GM12878 (cell line): ENCODE data around the gene ANTXR2. TPM values are rescaled to one million over a fixed set of nuclear protein-coding genes. Genes with fewer than 3 reads are reported as not detected.

Experiments used
- ATAC-seq: fragments of 200-7000 bp; cut with Tn5 transposase; 3 replicates; pipeline ENCODE4 v1.9.1; 2020; ENCODE audit warnings: mild to moderate bottlenecking, moderate library complexity
- BruUV-seq: library from RNA; stranded (reverse); fragments of 400-500 nt; replicated peaks from 2 replicates; lab custom pipeline; 2021; lab: Mats Ljungman, UMichigan
- CTCF ChIA-PET: fragments of 300-600 bp; sonication (Branson Sonifier 250); formaldehyde crosslinking; extraction: SDS; loops from one replicate; lab custom pipeline; 2021; ENCODE audit warnings: inconsistent platforms; lab: Yijun Ruan, JAX
- POLR2A ChIA-PET: fragments of 350-600 bp; formaldehyde crosslinking; extraction: SDS; loops from one replicate; lab custom pipeline; 2021; ENCODE audit warnings: inconsistent platforms; lab: Charles Lee
- RAD21 ChIA-PET: fragments of 300-600 bp; sonication (Branson Sonifier 250); formaldehyde crosslinking; loops from one replicate; lab custom pipeline; 2023; ENCODE audit warnings: antibody characterized with exemption; ENCODE audit not compliant: unreplicated experiment; lab: Charles Lee
- SMC1A ChIA-PET: fragments of 300-600 bp; sonication (Branson Sonifier 250); formaldehyde crosslinking; loops from one replicate; lab custom pipeline; 2023; ENCODE audit not compliant: unreplicated experiment, uncharacterized antibody; lab: Charles Lee
- DNase-seq: peaks from one replicate; pipeline ENCODE4 v3.0.0-alpha.2; 2011; ENCODE audit warnings: low read depth, low spot score
- FAIRE-seq: peaks from 3 replicates; lab custom pipeline; 2011; peaks lifted over from hg19 to GRCh38; lab: Jason Lieb, UNC
- H2AFZ ChIP-seq: 2 replicates; pipeline ENCODE4 v1.6.0; 2011; ENCODE audit warnings: low read depth, low read length, control low read depth; ENCODE audit not compliant: control insufficient read depth
- H3K27ac ChIP-seq: 2 replicates; pipeline ENCODE4 v1.5.1; 2011; ENCODE audit warnings: control low read depth; ENCODE audit not compliant: control insufficient read depth, insufficient read depth
- H3K27me3 ChIP-seq, 2 experiments: replicated peaks in 1 of 2; 2 replicates each; pipeline versions ENCODE4 v1.6.0 to v1.6.1; 2011; ENCODE audit warnings: low read length in 1 of 2; ENCODE audit not compliant: control insufficient read depth in 2 of 2, insufficient read depth in 2 of 2
- H3K36me3 ChIP-seq, 2 experiments: 2 replicates each; pipeline ENCODE4 v1.5.1; 2011; ENCODE audit warnings: low read length in 1 of 2; ENCODE audit not compliant: control insufficient read depth in 2 of 2, insufficient read depth in 2 of 2
- H3K4me1 ChIP-seq: 2 replicates; pipeline ENCODE4 v1.6.1; 2011; ENCODE audit warnings: mild to moderate bottlenecking, low read length, moderate library complexity, mixed read lengths; ENCODE audit not compliant: control insufficient read depth, insufficient read depth
- H3K4me2 ChIP-seq: 2 replicates; pipeline ENCODE4 v1.6.0; 2011; ENCODE audit warnings: control low read depth; ENCODE audit not compliant: control insufficient read depth, insufficient read depth
- H3K4me3 ChIP-seq: fragments of 200-600 bp; sonication (generic); 2 replicates; pipeline ENCODE4 v1.5.1; 2016
- H3K79me2 ChIP-seq: 2 replicates; pipeline ENCODE4 v1.6.0; 2011; ENCODE audit warnings: low read length; ENCODE audit not compliant: control insufficient read depth, insufficient read depth
- H3K9ac ChIP-seq: 2 replicates; pipeline ENCODE4 v1.8.0; 2011; ENCODE audit warnings: low read length, control low read depth, mixed read lengths; ENCODE audit not compliant: control insufficient read depth, insufficient read depth
- H3K9me3 ChIP-seq: replicated peaks from 3 replicates; pipeline ENCODE4 v1.5.1; 2011; ENCODE audit warnings: mild to moderate bottlenecking, low read length; ENCODE audit not compliant: control insufficient read depth, insufficient read depth
- H4K20me1 ChIP-seq: 2 replicates; pipeline ENCODE4 v1.6.0; 2011; ENCODE audit not compliant: control insufficient read depth, insufficient read depth
- HDAC2 ChIP-seq: fragments of 200-600 bp; sonication (generic); IDR thresholded peaks from 2 replicates; pipeline ENCODE4 v1.6.1; 2017
- JUNB ChIP-seq: IDR thresholded peaks from 2 replicates; pipeline ENCODE4 v1.6.1; 2016; ENCODE audit warnings: antibody characterized with exemption, mild to moderate bottlenecking
- JUND ChIP-seq: IDR thresholded peaks from 2 replicates; pipeline ENCODE4 v1.6.1; 2012; ENCODE audit warnings: low read depth, mild to moderate bottlenecking, low read length, improper control_type of control experiment, moderate library complexity
- MEF2A ChIP-seq: IDR thresholded peaks from 2 replicates; pipeline ENCODE4 v1.6.1; 2011; ENCODE audit warnings: low read depth, mild to moderate bottlenecking, low read length, moderate library complexity; ENCODE audit not compliant: insufficient read depth
- MLLT1 ChIP-seq: fragments of 450-650 bp; IDR thresholded peaks from 2 replicates; pipeline ENCODE4 v1.6.1; 2016; ENCODE audit warnings: mild to moderate bottlenecking
- MTA2 ChIP-seq: fragments of 450-650 bp; IDR thresholded peaks from 2 replicates; pipeline ENCODE4 v1.6.1; 2016; ENCODE audit warnings: low read depth, mild to moderate bottlenecking, moderate library complexity
- NKRF ChIP-seq: fragments of 450-650 bp; conservative IDR thresholded peaks from 2 replicates; pipeline ENCODE4 v1.6.1; 2017; ENCODE audit warnings: mild to moderate bottlenecking, moderate library complexity
- POLR2AphosphoS2 ChIP-seq: IDR thresholded peaks from 2 replicates; pipeline ENCODE4 v1.6.1; 2011; ENCODE audit warnings: low read depth, mild to moderate bottlenecking, low read length, improper control_type of control experiment, moderate library complexity
- SIX5 ChIP-seq: IDR thresholded peaks from 2 replicates; pipeline ENCODE4 v1.6.1; 2011; ENCODE audit warnings: mild to moderate bottlenecking, low read depth, low read length, moderate library complexity; ENCODE audit not compliant: severe bottlenecking
- ZNF384 ChIP-seq: IDR thresholded peaks from 2 replicates; pipeline ENCODE4 v1.6.1; 2012; ENCODE audit warnings: low read depth, mild to moderate bottlenecking, low read length, improper control_type of control experiment, borderline replicate concordance
- ZSCAN29 ChIP-seq: fragments of 450-650 bp; IDR thresholded peaks from 2 replicates; pipeline ENCODE4 v1.6.1; 2017; ENCODE audit warnings: mild to moderate bottlenecking, moderate library complexity
- WGBS: methylation state at CpG from one replicate; pipeline ENCODE4 v1.1.6; 2016; ENCODE audit warnings: low lambda C conversion rate; ENCODE audit not compliant: insufficient replicate concordance, insufficient coverage; ENCODE audit errors: missing lambda C conversion rate; 5-methylcytosine and 5-hydroxymethylcytosine counted together
- in situ Hi-C: fragments of 300-500 bp; cut with MboI; formaldehyde crosslinking; loops from 9 replicates; pipeline ENCODE4 v1.14.3; 2018; ENCODE audit warnings: mixed read lengths
- intact Hi-C: fragments of 100-400 bp; cut with micrococcal nuclease; formaldehyde crosslinking; loops from one replicate; pipeline ENCODE4 v1.14.2; 2022; ENCODE audit not compliant: unreplicated experiment
- polyA plus RNA-seq, 11 experiments: library from polyadenylated mRNA; depleted of rRNA in 4 of 11; unstranded in 6 of 11; stranded (reverse) in 5 of 11; fragments of >200 nt; fragmentation: Nextera tagmentation in 4 of 11; fragmentation: Illumina TruSeq in 1 of 11; extraction: Ambion mirVana in 4 of 11; extraction: Trizol in 1 of 11; gene quantifications; 1 replicate in 1 of 11; 2 replicates in 10 of 11; pipeline versions ENCODE4 v1.2.1 to v1.2.3, GENCODE V29; 2011 to 2016; ENCODE audit warnings: inconsistent platforms in 2 of 11, missing spikeins in 2 of 11, low read depth in 1 of 11
- total RNA-seq, 4 experiments: library from RNA; depleted of rRNA in 3 of 4; stranded (reverse); fragments of >200 nt in 3 of 4; fragmentation: Illumina TruSeq in 1 of 4; extraction: Trizol in 1 of 4; gene quantifications; 2 replicates each; pipeline versions ENCODE4 v1.2.1 to v1.2.3, GENCODE V29; 2013 to 2021

The ANTXR2 gene
- total and polyA plus RNA-seq, 10 of the 15 experiments (the other 5 are each of a cell fraction or from before 2014, with no cell fraction given) = 1.4 to 8.9 (median 5.7) TPM

- POLR2A ChIA-PET = no interaction called here
- no peak overlapping the region for H2AFZ ChIP-seq
- no peaks in the 10 kb centered on the region for H4K20me1 ChIP-seq
- no peak for TF ChIP-seq MTA2
- no peak for TF ChIP-seq MEF2A
- no peak for TF ChIP-seq POLR2AphosphoS2
- no peak for TF ChIP-seq SIX5
- no peak for TF ChIP-seq ZNF384
- TF ChIP-seq HDAC2 = no peak
- TF ChIP-seq JUND = no peak
- TF ChIP-seq JUNB = no peak
- TF ChIP-seq MLLT1 = no peak
- no peak for TF ChIP-seq NKRF
- no peak for TF ChIP-seq ZSCAN29
- no peak overlapping the region for H3K4me3 ChIP-seq
- H3K79me2 ChIP-seq = no peaks in the 10 kb centered on the region
- 33% methylated on average over 3 of the region's 3 CpGs for WGBS
- H3K27me3 ChIP-seq = no peaks in the 10 kb centered on the region
- FAIRE-seq (no peak), DNase-seq (no peak), ATAC-seq (no peak)
- H3K27ac ChIP-seq = no peak overlapping the region
- CTCF ChIA-PET = no interaction called here
- BruUV-seq = no TSS peak
- intact Hi-C loops = no loop called here
- H3K4me1 ChIP-seq = no peaks in the 10 kb centered on the region
- SMC1A ChIA-PET = no interaction called here
- RAD21 ChIA-PET = no interaction called here
- no peak overlapping the region for H3K4me2 ChIP-seq
- no peaks in the 10 kb centered on the region; the same call in 2 of the 3 replicates for H3K9me3 ChIP-seq
- in situ Hi-C loops = no loop called here
- no peak overlapping the region for H3K9ac ChIP-seq
- no peaks in the 10 kb centered on the region for H3K36me3 ChIP-seq
Observed at GRCh38 chr4:80112236-80112635, 39.2 kb upstream of the ANTXR2 start.
